Stimulated activated CD4-positive, alpha-beta T cell treated with anti-CD3 and anti-CD28 coated beads, Interleukin-2, amount 100 ng/mL, for 4 hours (primary cell): Measurements from ENCODE around the gene MYO1E.

Source experiments
- DNase-seq: peaks from one replicate; pipeline ENCODE4 v3.0.0-alpha.2; 2020; ENCODE audit warnings: low read depth

The MYO1E gene

DNA sequence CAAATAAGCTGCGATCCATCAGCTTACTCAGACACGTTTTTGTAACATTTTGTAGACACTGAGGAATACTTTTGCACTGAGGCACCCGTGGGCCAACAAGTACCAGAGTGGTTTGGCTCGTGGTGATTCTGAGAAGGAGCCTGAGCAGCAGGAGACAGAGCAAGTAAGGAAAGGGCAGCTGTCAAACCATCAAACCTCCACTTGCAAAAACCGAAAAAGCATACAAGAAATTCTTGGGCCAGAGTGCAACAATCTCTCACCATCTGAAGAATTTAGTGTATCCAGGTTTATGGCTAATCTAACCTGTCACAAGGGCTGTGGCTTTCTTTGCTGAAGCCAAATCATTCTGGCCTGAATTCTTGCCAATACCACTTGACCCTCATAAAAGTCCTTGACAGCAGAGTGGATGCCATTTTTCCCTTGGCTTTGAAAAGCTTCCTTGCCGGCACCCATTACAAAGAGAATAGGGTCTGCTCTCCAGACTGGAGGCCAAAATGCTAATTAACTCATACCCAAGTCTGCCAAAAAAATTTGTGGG, 56.7 kb downstream of the MYO1E start:
- DNase-seq: no peak

DNA sequence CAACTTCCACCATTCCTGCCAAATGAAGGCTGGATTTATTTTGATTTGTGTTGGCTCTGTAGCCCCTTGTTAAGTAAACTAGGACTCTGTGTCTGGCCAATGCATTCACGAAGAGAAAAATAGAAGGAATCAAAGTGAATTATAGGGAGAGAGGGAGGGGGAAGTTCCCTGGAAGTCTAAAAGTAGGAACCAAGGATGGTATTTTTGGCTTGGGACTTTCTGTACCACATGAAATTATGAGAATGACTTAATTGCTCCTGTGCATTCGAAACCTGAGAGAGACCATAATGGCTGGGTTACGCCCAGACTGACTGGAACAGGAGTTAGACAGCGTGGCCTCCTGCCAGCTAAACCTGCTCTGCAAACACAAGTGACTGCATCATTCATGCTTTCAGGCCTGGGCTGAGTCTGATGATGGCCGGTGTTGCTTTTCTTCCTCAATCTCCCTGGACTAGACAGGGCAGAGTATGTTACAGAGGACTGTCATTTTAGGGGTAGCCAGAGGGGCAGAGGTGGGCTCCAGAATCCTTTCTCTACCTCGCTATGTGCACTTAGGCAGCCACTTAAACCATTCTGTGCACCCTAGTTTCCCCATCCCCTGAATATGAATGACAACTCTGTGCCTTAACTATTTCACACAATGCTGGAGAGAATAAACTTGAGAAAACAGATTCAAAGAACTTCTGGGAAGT, 58.9 kb downstream of the MYO1E start:
- DNase-seq: no peak

DNA sequence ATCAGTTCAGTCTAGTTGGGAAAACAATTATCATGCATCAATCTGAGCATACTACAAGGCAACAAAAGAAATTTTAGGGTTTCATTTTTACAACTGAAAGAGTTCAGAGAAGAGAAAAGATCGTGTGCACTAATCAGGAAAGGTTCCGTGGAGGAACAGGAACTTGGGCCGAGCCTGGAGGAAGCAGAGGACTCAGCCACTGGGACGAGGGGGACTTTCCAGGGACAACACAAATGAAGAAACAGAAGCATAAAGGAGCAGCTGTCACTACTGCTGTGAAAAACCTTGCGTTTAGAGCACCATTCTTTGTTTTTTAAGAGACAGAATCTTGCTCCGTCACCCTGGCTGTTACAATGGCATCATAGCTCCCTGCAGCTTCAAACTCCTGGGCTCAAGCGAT, 60.5 kb downstream of the MYO1E start:
- DNase-seq: no peak

DNA sequence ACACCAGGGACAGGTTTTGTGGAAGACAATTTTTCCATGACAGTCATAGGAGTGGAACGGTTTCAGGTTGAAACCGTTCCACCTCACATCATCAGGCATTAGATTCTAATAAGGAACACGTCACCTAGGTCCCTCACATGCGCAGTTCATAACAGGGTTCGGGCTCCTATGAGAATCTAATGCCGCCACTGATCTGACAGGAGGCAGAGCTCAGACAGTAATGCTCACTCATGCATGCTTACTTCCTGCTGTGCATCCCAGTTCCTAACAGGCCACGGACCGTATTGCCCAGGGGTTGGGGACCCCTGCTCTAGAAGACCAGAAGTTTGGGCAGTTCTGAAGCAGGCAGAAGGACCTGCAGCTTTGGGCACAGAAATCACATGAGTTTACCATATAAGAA, 61.5 kb downstream of the MYO1E start:
- DNase-seq: no peak

DNA sequence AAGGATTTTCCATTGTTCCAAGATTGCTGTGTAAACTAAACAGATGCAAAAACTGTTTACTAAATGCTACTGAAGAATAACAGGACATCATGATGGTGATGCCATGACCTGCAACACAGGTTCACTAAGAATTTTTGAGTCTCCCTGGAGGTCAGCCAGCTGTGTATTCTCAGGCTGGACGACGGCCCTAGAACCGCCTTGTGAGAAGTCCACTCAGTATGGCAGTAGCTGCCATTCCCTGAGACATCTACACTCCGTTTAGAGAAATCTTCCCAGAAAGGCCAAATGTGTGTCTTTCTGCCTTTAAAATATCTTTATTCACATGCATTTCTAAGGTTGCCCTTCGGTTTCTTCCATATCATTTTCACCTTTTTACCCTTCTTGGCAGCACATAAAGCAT, 63.3 kb downstream of the MYO1E start:
- no peak for DNase-seq

DNA sequence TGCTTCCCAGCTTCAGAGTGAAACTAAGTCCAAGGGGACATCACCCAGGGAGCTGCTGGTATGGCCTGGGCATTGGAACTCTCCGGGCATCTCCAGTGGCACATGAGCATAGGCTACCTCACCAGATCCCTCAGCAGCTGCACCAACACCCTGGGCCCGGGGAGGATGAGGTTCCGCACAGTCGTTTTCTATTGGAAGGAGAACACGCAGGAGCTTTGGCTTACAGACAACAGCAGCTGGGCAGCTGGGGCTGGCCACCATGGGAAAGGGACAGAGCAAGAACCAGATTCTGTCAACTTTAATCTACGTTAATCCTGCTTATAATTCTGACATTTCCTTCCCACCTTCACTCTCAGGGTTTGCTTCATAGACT, 65.5 kb downstream of the MYO1E start:
- DNase-seq: no peak

DNA sequence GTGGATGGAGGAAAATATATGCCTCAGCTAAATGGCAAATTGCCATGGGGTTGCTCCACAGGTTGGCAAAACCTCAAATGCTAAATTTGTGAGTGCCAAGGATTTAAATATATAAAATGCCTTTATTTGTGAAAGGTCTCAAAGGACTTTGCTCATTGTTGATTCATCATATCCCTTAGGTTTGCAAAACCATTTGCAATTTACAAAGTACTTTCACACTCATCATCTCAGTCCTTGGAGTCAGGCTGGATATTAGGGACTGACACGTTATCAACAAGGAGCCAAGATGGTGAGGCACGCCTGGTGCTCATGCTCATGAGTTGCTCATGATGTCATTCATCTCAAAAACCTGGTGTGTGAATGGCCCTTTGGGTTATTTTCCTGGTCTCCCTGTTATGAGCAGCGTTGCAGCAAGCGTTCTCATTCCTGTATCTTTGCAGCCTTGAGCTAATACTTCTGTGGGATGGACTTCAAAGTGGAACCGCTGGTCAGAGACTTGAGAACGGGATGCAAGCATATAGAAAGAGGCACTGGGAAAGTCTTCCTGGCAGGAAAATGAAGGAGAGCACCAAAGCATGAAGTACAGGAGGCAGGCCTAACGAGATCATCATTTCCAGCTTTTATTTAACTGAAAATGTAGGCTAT, 66.0 kb downstream of the MYO1E start:
- DNase-seq: no peak

DNA sequence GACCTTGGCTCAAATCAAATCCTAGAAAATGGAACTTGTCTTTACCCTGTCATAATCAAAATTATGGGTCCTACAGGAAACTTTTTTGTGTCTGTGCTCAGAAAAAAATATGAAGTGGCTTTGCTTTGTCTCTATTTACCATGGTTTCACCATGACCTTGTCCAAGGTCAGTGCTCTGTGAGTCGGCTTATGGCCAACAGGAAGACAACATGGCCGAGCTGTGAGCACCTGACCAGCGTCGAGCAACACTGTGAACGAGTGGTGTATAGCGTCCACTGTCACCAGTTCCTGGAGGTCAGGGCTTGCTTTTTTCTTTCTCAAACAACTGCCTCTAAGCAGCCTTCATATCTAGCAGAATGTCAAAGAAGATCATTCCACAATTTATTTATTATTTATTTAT, 67.9 kb downstream of the MYO1E start:
- DNase-seq: no peak

DNA sequence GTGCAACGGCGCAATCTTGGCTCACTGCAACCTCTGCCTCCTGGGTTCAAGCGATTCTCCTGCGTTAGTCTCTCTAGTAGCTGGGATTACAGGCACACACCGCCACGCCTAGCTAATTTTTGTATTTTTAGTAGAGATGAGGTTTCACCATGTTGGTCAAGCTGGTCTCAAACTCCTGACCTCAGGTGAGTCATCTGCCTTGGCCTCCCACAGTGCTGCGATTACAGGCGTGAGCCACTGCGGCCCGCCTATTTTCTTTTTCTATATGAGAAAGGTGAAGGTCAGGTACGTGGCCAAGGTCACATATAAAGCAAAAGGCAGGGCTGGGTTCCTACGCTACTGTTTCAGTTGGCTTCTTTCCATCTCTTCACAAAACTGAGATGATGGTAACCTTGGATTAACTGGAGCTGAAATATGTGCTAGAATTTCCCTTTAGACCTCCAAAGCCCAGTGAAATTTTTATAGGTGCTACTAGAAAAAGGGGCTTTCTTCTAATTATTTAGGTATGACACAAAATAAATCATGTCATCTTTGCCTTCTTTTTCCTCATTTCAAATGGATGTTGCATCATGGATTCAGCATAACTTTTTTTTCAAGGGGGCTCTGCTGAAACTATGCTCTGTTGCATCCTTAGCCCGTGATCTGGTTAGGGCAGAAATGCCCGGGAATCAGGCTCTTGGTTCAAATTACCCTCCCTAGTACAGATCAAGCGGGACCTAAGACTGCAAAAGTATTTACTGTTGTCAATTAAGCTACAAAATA, 68.5 kb downstream of the MYO1E start:
- no peak for DNase-seq

DNA sequence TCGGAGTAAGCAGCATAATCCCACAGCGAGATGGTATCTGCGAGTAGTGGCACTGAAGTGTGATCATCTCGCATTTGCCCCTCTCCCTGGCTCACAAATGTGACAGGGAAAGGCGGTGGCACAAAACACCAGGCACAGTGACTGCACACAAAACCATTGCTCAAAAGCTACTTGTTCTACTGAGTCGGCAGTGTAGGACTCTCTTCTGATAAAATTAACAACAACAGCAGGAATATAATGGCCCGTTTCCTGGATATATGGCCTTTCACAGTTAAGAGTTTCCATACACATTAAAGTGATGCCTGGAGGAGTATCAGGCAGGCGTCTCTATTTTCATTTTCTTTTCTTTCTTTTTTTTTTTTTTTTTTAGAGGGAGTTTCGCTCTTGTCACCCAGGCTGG, 69.0 kb downstream of the MYO1E start:
- no peak for DNase-seq

DNA sequence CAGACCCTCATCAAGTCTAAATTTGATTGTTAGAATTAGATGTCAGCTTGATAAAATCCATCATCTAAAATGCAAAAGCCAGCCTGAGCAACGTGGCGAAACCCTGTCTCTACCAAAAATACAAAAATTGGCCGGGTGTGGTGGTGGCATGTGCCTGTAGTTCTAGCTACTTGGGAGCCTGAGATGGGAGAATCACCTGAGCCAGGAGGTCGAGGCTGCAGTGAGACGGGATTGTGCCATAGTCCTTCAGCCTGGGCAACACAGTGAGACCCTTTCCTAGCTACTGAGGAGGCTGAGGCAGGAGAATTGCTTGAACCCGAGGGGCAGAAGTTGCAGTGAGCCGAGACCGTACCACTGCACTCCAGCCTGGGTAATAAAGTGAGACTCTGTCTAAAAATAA, 69.5 kb downstream of the MYO1E start:
- DNase-seq: no peak

DNA sequence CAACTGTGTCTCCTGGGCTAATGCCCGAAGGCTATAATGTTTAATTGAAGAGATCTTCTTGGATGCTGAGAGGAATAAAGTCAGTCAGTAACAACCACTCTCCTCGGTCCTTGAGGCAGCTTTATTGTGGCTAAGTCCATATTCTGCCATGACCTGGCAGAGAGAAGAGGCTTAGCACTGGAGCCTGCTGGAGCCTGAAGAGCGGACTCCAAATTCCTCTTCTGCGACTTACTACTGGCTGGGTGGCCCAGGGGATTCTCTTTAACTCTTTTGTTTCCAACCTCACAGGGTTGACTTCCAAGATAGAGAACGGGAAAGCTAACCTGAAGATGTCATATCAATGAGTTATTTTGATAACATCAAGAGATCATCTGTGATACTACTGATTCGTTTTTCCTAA, 71.1 kb downstream of the MYO1E start:
- no peak for DNase-seq

DNA sequence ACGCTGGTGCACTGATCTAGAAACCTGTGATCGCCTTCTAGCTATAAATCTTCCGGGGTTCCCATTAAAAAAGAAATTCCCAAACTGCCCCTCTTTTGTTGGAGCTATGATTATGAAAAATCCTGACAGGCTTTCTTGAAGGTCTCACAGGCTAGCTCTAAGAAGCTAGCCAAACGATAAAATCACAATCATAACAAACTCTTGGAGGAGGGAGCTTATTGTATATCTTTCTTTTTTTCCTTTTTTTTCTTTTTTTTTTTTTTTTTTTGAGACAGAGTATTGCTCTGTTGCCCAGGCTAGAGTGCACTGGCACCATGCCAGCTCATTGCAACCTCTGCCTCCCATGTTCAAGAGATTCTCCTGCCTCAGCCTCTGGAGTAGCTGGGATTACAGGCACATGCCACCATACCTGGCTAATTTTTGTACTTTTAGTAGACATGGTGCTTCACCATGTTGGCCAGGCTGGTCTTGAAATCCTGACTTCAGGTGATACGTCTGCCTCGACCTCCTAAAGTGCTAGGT, 72.0 kb downstream of the MYO1E start:
- no peak for DNase-seq

DNA sequence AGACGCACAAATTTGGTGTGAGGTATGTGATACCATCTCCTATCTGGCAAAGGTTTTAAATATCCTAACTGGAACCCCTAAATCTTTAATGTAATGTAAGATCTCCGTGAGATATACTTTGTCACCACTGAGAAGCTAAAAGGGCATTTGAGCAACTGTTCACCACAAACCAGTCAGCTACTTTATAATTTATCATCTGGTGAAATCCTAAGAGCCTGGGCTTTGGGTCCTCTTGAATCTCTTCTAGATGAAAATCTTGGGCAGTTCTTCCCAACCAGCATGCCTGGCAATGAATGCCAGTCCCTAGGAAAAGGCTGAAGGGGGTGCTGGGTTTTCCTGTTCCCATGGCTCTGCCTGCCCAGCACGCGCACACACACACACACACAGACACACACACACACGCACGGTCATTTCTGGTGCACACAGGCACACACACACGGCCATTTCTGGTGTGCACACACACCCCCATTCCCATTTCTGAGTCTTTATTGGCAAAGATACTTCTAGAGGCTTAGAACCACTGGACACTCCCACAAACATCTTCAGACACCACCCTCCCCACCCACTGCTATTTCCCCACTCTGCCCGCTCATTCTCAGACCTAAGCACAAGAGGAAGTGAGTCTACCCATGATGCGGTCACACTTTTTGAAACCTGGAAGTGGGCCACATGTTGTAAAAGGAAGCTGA, 72.6 kb downstream of the MYO1E start:
- peak; percentile 62 for DNase-seq

DNA sequence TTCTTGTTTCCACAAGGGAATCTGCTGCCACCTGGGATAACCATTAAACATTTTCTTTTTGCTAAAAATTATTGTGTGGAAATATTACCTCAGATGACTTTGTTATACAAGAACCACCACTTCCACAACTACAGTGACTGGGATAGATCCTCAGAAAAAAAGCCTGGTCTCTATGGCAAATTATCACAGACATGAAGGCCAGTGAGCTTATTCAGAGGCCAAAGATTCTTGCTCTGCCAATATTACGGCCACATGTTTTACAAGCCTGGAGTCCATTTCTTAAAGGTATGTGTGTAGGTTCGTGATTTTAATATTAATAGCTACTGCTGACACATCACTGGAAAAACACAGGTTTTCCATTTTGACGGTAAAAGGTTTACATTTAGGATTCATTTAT, 73.8 kb downstream of the MYO1E start:
- DNase-seq: no peak

DNA sequence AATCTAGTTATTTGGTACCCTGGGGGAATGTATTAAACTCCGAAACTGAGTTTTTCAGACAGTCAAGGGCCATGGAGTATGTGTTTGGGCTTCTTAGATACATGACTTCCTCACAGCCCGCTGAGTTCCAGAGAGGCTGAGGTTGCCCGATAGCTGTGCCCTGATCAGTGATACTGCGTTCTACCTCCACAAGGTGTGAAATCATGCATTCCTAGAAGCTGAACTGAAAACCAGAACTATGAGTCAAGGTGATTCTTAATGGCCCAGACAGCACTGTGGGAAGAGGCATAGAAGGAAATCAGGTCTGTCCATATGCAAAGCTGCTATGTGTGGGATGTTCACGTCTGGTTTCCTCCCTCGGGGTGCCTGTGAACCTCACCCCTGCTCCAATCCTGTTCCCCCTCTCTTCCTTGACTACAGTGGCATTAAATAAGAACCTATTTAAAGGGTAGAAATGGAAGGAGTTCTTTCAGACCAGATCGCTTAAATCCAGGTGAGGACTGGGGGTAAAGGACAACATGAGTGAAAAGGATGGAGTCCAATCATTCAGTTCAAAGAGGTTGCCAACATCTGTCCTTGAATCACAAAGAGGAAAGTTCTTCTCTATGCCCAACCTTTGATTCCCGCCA, 74.3 kb downstream of the MYO1E start:
- peak; percentile 10 for DNase-seq

DNA sequence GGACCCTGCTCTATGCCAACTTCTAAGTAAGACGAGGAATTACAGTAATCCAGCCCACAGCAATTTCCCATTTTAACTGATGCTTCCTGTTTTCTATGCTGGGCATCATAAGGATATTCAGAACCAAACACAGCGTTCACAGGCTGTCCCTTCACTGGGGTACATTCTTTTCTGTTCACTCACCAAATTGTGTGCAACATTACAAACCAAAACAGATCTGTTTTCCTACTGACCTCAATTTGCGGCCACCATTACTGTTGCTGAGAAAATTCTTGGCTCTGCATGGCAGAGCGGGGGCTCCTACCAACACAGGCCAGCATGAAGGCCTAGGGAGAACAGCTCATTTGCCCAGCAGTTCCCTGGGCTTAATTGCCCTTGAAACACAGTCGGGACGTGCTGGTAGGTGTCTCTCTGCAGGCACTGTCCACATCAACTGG, 76.5 kb downstream of the MYO1E start:
- no peak for DNase-seq

DNA sequence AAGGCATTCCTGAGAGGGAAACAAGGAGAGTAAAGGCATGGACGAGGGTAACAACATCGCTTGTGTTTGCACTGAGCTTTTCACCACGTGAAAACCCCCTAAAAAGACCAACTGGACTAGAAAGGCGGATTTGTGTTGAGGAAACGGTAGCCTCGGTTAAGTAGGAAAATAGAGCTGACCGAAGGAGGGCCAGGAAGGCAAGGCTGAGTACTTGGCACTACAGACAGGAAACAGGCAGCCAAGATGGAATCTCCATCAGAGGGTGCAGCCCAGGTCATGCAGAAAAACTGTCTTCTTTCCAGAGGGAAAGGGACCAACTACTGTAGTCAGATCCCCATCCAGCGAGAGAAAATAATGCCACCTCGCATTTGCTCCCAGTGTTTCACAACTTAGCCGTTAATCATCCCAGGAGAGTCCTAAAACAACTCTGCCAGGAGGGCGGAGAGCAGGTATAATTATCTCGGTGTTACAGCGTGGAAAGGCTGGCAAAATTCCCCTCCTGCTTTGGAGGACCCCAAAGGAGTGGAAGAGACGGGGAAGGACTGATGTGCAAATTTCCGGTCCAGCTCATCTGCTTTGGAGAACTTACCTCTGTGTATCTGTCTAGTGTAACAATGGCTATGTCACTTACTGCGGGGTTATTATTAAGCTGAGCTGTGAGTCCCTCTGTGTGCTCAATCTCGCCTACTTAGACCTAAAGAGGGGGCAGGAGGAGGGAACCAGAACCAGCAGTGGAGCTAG, 77.2 kb downstream of the MYO1E start:
- no peak for DNase-seq

DNA sequence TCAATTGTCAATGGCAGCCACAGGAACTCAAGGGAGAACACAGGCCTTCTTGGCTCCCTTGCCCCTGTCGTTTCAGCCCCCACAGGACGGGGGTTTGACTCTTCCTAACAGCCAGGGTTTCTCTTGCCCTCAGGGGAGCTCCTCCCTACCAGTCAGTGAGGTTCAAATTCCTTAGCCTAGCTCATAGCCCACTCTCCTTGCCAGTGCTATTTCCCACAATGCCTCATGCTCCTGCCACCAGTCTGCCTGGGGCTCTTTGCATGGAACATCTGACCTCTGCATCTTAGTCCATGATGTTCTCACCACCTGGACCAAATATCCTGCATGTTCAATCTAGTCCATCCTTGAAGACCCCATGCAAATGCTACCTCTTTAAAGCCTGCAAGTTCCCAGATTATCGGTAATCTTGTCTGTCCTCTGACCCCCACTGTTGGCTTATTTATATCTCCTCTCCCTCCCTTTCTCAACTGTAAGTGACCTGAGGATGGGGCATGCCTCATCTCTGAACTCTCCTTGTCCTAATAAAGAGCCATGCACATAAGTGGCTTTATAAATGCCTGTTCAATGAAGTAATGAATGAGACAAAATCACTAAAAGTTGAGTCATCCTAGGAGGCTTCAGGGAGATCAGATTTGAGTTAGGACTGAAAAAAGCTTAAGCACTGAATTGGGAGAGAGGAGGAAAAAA, 78.0 kb downstream of the MYO1E start:
- no peak for DNase-seq

DNA sequence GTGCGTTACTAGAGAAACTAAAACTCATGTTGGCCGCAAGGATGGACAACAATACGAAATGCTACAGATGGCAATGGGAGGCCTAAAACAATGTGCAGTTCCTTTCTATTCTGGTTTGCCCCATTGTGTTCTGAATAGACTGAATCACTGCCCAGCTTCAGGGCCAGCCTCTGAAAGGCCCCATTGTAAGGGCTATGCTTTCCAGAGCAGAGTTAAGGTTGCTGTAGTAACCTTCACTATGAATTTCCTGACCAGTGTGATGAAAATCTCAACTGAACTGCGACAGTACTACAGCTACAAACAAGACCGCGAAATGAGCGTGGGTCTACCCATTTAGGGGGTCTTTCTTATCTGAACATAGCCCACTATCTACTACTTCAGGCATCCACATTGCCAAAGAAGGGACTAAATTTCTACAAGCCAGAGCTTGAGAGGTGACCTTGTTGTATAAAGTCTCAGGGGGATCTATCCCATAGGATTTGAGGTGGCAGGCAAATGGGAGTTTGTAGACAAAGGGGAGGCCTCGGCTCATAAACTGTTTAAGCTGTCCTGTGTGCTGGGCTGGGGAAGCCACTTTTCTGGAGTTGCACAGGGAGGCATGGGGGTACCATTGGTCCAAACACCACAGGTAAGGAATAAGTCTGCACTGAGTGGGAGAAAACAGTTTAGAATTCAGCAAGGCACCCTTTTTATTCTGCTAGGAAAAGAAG, 80.1 kb downstream of the MYO1E start:
- DNase-seq: no peak
